LNCAP (cell line): ENCODE results near the gene KIAA1143.

Experiments used
- TF ChIP-seq, protein P1 (sequence below): fragments of 450-650 bp; IDR thresholded peaks from 2 replicates; pipeline ENCODE4 v1.5.1; 2017; ENCODE audit warnings: mild to moderate bottlenecking

Gene KIAA1143

GRCh38 chr3:44722103-44722401 lies 39.4 kb downstream of the KIAA1143 start:
- TF ChIP-seq, protein P1, sequence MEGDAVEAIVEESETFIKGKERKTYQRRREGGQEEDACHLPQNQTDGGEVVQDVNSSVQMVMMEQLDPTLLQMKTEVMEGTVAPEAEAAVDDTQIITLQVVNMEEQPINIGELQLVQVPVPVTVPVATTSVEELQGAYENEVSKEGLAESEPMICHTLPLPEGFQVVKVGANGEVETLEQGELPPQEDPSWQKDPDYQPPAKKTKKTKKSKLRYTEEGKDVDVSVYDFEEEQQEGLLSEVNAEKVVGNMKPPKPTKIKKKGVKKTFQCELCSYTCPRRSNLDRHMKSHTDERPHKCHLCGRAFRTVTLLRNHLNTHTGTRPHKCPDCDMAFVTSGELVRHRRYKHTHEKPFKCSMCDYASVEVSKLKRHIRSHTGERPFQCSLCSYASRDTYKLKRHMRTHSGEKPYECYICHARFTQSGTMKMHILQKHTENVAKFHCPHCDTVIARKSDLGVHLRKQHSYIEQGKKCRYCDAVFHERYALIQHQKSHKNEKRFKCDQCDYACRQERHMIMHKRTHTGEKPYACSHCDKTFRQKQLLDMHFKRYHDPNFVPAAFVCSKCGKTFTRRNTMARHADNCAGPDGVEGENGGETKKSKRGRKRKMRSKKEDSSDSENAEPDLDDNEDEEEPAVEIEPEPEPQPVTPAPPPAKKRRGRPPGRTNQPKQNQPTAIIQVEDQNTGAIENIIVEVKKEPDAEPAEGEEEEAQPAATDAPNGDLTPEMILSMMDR = no peak

GRCh38 chr3:44721231-44722102 lies 40.0 kb downstream of the KIAA1143 start:
- TF ChIP-seq, protein P1 = no peak

GRCh38 chr3:44712455-44713075 lies 48.9 kb downstream of the KIAA1143 start, which contains the start of gene ZNF502:
ZNF502 (plus strand) TSS chr3:44712660; CDS start chr3:44720262, 7,602 bp downstream.
- TF ChIP-seq, protein P1 = peak; percentile 25; the same call in 1 of the 2 replicates
